Measurements from ENCODE around the gene IKBKG. TPM values are rescaled to one million over a fixed set of nuclear protein-coding genes. Genes with fewer than 3 reads are reported as not detected.
"Not testable (repeated sequence)": the region's sequence is repeated elsewhere in the genome, so short reads cannot be mapped to it uniquely, and the experiment has no call there.

Gene IKBKG
- total RNA-seq, 2 donors from 2014 or later: 9.9 to 11.9 TPM

DNA sequence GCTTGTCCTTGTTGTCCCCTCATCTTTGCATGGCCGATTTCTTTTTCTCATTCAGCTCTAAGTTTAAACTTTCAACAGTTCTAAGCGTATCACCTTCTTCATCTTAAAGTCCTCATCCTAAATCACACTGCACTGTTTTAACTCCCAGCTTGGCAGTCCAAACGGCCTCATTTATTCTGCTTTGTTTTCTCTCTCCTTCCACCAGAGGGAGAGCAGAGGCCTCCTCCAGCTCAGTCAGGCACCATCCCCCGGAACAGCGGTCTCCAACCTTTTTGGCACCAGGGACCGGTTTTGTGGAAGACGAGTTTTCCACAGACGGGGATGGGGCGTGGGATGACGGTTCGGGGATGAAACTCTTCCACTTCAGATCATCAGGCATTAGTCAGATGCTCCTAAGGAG is 22.9 kb downstream of the IKBKG start:
- no CpG with 5 or more reads among the region's 11 CpGs for WGBS, 2 donors
- intact Hi-C loops (cut with DNase I): not testable (repeated sequence)

DNA sequence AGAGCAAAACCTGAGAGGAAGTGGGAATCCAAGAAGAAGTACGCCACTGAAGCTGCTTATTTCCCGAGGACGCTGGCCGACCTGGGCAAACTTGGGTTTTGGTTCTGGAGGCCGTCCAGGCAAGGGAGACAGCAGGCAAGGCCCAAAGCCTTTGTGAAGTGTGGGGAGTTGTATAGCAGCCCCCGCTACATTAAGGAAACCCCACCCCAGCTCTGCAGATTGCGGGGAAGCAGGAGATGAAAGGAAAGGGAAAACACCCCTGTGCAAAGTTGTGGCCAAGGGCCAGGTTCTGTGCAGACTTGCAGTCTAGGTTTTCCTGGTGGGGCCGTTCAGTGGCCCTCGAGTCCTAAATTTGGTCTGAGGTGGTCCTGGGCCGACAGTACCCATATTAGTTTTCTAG is 25.6 kb downstream of the IKBKG start:
- intact Hi-C loops (cut with DNase I); H3K27ac ChIP-seq; H3K9me3 ChIP-seq; H3K36me3 ChIP-seq (replicated peaks in 1 of 2; ENCODE audit: insufficient read depth in 1 of 2, low read depth in 2 of 2); ATAC-seq; DNase-seq; H3K4me3 ChIP-seq; H3K27me3 ChIP-seq; H3K4me1 ChIP-seq: not testable (repeated sequence)
- WGBS, 2 donors: no CpG with 5 or more reads among the region's 10 CpGs

More for the DNA sequence above, 22.9 kb downstream of the IKBKG start:
- H3K9me3 ChIP-seq; ATAC-seq; DNase-seq; H3K4me1 ChIP-seq; H3K27me3 ChIP-seq; H3K36me3 ChIP-seq (replicated peaks in 1 of 2; ENCODE audit: insufficient read depth in 1 of 2, low read depth in 2 of 2); H3K4me3 ChIP-seq; H3K27ac ChIP-seq: not testable (repeated sequence)

DNA sequence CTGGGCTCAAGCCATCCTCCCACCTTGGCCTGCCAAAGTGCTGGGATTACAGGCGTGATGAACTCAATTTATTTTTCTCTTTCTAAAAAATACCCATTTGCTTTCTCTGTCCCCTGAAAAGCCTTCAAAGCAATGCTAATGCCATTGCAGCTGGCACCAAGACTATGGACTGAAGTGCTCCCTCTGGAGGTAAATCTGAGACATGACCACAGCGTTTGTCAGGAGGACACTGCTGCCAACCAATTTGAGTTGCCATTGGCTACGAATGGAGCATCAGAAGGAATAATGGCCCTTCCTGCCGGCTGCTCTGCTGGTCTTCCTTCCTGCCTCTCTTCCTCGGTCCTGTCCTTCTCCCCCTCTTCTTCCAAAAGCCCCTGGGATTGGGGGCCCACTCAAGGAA is 27.7 kb downstream of the IKBKG start:
- H3K4me1 ChIP-seq; H3K9me3 ChIP-seq; H3K27me3 ChIP-seq; H3K36me3 ChIP-seq (replicated peaks in 1 of 2; ENCODE audit: insufficient read depth in 1 of 2, low read depth in 2 of 2); DNase-seq; H3K4me3 ChIP-seq; H3K27ac ChIP-seq; intact Hi-C loops (cut with DNase I): not testable (repeated sequence)
- no CpG with 5 or more reads among the region's 5 CpGs for WGBS, 2 donors
- ATAC-seq: peak; percentile 50

DNA sequence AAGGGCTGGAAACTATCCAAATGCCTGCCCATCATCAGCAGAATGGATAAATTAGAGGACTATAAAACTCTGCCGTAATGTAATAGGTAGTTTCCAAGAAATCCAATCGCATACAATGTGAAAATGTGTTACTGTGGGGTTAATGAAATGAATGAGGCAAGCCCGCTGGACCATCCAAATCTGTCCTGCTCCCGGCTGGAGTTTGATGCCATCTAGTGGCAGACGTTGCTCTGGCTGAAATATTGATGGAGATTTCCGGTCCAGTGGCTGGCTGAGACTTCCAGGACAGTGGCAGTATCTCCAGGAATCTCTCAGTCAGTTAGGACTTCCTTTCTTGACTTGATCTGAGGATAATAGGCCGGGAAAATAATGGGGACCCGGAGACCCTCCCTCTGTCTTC is 35.6 kb downstream of the IKBKG start:
- H3K4me3 ChIP-seq; intact Hi-C loops (cut with DNase I); H3K27me3 ChIP-seq; H3K27ac ChIP-seq; H3K4me1 ChIP-seq; H3K36me3 ChIP-seq (replicated peaks in 1 of 2; ENCODE audit: insufficient read depth in 1 of 2, low read depth in 2 of 2); H3K9me3 ChIP-seq; DNase-seq; ATAC-seq: not testable (repeated sequence)
- no CpG with 5 or more reads among the region's 8 CpGs for WGBS, 2 donors

DNA sequence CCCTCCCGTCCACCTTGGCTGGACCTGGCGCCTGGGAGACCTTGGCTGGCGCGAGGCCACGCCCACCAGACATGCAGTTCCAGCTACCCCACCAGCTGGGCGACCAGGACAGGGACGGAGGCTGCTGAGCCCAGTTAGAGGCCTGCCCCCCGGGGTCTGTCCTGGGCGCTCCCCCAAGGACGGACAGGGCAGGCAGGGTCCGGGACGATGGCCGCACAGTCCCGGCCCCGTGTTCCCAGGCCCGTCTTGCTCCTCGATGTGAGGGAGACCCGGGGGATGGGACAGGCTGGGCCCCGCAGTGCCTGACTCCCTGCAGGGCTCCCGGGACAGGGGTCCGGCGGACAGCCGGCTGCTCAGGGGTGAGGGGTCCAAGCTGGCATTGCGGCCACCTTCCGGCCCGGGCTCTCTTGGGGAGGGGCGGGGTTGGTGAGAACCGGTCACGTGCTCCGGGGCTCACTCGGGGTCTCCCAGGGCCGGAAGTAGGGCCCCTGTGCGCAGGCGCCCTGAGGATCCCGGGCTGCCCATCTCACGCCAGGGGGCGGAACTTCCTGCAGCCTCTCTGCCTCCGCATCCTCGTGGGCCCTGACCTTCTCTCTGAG is 37.3 kb downstream of the IKBKG start, which contains the start of gene CTAG1A:
TSS of gene CTAG1A (plus strand) at position 549 of the 599 bp plus-strand sequence. CDS start 74 bp downstream, outside the sequence.
- H3K4me1 ChIP-seq; DNase-seq; H3K9me3 ChIP-seq; H3K27me3 ChIP-seq; ATAC-seq; H3K27ac ChIP-seq; H3K36me3 ChIP-seq (replicated peaks in 1 of 2; ENCODE audit: insufficient read depth in 1 of 2, low read depth in 2 of 2); H3K4me3 ChIP-seq; intact Hi-C loops (cut with DNase I): not testable (repeated sequence)
- no CpG with 5 or more reads among the region's 39 CpGs for WGBS, 2 donors

DNA sequence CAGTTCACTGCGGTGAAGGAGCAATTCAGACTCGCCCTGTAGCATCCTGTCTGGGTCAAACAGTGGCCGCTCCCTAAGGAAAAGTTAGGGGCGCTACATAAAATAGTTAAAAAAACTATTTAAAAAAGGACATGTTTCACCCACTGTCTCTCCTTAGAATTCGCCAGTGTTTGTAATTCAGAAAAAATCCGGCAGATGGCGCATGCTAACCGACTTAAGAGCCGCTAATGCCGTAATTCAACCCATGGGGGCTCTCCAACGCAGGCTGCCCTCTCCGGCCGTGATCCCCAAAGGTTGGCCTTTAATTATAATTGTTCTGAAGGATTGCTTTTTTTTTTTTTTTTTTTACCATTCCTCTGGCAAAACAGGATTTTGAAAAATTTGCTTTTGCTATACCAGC is 43.0 kb downstream of the IKBKG start:
- H3K27ac ChIP-seq; H3K4me1 ChIP-seq; intact Hi-C loops (cut with DNase I); H3K36me3 ChIP-seq (replicated peaks in 1 of 2; ENCODE audit: insufficient read depth in 1 of 2, low read depth in 2 of 2); H3K27me3 ChIP-seq; DNase-seq; H3K9me3 ChIP-seq; H3K4me3 ChIP-seq; ATAC-seq: not testable (repeated sequence)
- no CpG with 5 or more reads among the region's 13 CpGs for WGBS, 2 donors

DNA sequence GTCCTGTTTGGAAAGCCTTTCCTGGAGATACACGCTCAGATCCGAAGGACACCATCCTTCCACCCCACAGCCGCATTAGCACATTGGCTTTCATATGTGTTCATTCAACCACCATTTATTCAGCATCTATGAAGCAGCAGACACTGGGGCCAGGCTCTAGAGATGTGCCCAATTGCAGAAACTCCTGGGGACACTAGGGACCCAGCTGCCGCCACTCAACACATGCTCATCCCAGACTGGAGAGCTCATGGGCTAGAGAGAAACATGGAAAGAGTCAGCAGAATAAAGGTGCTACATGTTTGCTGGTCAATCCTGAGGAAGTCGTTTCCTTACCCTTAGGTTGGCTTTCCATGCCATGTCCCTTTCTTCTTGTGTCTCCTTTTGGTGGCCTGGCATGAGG is 45.1 kb downstream of the IKBKG start:
- no peak for TF ChIP-seq POLR2A (IDR thresholded peaks at IDR 0.05)
- TF ChIP-seq, protein P1, sequence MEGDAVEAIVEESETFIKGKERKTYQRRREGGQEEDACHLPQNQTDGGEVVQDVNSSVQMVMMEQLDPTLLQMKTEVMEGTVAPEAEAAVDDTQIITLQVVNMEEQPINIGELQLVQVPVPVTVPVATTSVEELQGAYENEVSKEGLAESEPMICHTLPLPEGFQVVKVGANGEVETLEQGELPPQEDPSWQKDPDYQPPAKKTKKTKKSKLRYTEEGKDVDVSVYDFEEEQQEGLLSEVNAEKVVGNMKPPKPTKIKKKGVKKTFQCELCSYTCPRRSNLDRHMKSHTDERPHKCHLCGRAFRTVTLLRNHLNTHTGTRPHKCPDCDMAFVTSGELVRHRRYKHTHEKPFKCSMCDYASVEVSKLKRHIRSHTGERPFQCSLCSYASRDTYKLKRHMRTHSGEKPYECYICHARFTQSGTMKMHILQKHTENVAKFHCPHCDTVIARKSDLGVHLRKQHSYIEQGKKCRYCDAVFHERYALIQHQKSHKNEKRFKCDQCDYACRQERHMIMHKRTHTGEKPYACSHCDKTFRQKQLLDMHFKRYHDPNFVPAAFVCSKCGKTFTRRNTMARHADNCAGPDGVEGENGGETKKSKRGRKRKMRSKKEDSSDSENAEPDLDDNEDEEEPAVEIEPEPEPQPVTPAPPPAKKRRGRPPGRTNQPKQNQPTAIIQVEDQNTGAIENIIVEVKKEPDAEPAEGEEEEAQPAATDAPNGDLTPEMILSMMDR (IDR thresholded peaks at IDR 0.05): no peak
- H3K4me3 ChIP-seq: no peak overlapping the region
- ATAC-seq (no peak), DNase-seq (no peak)
- intact Hi-C loops (cut with DNase I): no loop called here
- no peak overlapping the region for H3K27ac ChIP-seq
- H3K27me3 ChIP-seq: no peaks in the 10 kb centered on the region
- 84 to 89% methylated on average over 5 of the region's 5 CpGs for WGBS, 2 donors
- H3K4me1 ChIP-seq: no peaks in the 10 kb centered on the region
- no peaks in the 10 kb centered on the region for H3K9me3 ChIP-seq
- no peaks in the 10 kb centered on the region for H3K36me3 ChIP-seq (replicated peaks in 1 of 2; ENCODE audit: insufficient read depth in 1 of 2, low read depth in 2 of 2)

DNA sequence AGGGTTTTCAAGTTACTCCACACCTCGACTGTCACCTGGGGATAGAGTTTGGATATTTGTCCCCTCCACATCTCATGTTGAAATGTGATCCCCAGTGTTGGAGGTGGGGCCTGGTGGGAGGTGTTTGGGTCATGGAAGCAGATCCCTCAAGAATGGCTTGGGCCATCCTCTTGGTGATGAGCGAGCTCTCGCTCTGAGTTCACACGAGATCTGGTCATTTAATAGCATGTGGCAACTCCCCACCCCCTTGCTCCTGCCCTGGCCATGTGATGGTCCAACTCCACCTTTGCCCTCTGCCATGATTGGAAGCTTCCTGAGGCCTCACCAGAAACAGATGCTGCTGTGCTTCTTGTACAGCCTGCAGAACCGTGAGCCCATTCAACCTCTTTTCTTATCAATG is 45.8 kb downstream of the IKBKG start:
- no peaks in the 10 kb centered on the region for H3K9me3 ChIP-seq
- H3K27me3 ChIP-seq: no peaks in the 10 kb centered on the region
- TF ChIP-seq POLR2A (IDR thresholded peaks at IDR 0.05): no peak
- no peak overlapping the region for H3K4me3 ChIP-seq
- no peak overlapping the region for H3K27ac ChIP-seq
- H3K4me1 ChIP-seq: no peaks in the 10 kb centered on the region
- no peaks in the 10 kb centered on the region for H3K36me3 ChIP-seq (replicated peaks in 1 of 2; ENCODE audit: insufficient read depth in 1 of 2, low read depth in 2 of 2)
- WGBS, 2 donors: 50 to 75% methylated on average over 1 to 2 of the region's 5 CpGs
- intact Hi-C loops (cut with DNase I): no loop called here
- DNase-seq: no peak
- no peak for ATAC-seq

Measured in body of pancreas (tissue), 4 donors.